Activated CD8-positive, alpha-beta T cell treated with anti-CD3 and anti-CD28 coated beads, Interleukin-2, amount 10 ng/mL, durations not matched to agents 7 days and 5 days (primary cell): ENCODE data around the gene ARRDC4. TPM values are rescaled to one million over a fixed set of nuclear protein-coding genes. Genes with fewer than 3 reads are reported as not detected.
A peak's percentile ranks its signal among the peaks of the same experiment; 100 is the strongest.

ENCODE experiments used
- ATAC-seq: fragments of 150-1000 bp; cut with Tn5 transposase; one replicate; pipeline ENCODE4 v1.10.0; 2021; ENCODE audit warnings: moderate library complexity
- CTCF ChIA-PET: fragments of 350-600 bp; sonication (Branson Sonifier 250); formaldehyde crosslinking; loops from one replicate; lab custom pipeline; 2021; ENCODE audit warnings: antibody characterized with exemption; lab: Charles Lee
- POLR2A ChIA-PET: fragments of 350-600 bp; sonication (Branson Sonifier 250); formaldehyde crosslinking; loops from one replicate; lab custom pipeline; 2021; ENCODE audit warnings: antibody characterized with exemption; lab: Charles Lee
- DNase-seq: peaks from one replicate; pipeline ENCODE4 v3.0.0-alpha.2; 2020
- H3K27ac Mint-ChIP-seq: one replicate; pipeline ENCODE4 v1.8.0; 2021; ENCODE audit warnings: mild to moderate bottlenecking, mixed read lengths
- H3K27me3 Mint-ChIP-seq: one replicate; pipeline ENCODE4 v1.8.0; 2021; ENCODE audit warnings: low read depth, mixed read lengths
- H3K36me3 Mint-ChIP-seq: one replicate; pipeline ENCODE4 v1.8.0; 2021; ENCODE audit warnings: low read depth, mixed read lengths
- H3K4me1 Mint-ChIP-seq: one replicate; pipeline ENCODE4 v1.8.0; 2021; ENCODE audit warnings: low read depth, mixed read lengths
- H3K4me3 Mint-ChIP-seq: one replicate; pipeline ENCODE4 v1.8.0; 2021; ENCODE audit warnings: mild to moderate bottlenecking, mixed read lengths
- H3K9me3 Mint-ChIP-seq: one replicate; pipeline ENCODE4 v1.8.0; 2022; ENCODE audit warnings: mixed read lengths; ENCODE audit not compliant: insufficient read depth
- total RNA-seq, 2 experiments: library from RNA; stranded (reverse); gene quantifications; one replicate each; pipeline ENCODE4 v1.2.3, GENCODE V29; 2021

The ARRDC4 gene
- total RNA-seq, 2 experiments from 2014 or later = 0.18 to 0.24 TPM

GRCh38 chr15:97947465-97948260, 12.8 kb upstream of the ARRDC4 start:
- no peak overlapping the region for H3K4me3 Mint-ChIP-seq
- H3K27me3 Mint-ChIP-seq = no peaks in the 10 kb centered on the region
- ATAC-seq (no peak), DNase-seq (no peak)
- no peak overlapping the region for H3K27ac Mint-ChIP-seq
- no peaks in the 10 kb centered on the region for H3K36me3 Mint-ChIP-seq
- H3K9me3 Mint-ChIP-seq = no peaks in the 10 kb centered on the region
- ChIA-PET CTCF (no interaction called here), POLR2A (no interaction called here)
- H3K4me1 Mint-ChIP-seq = no peaks in the 10 kb centered on the region

GRCh38 chr15:97953254-97953653, 7.2 kb upstream of the ARRDC4 start:
- ATAC-seq (no peak), DNase-seq (no peak)
- Mint-ChIP-seq H3K4me1 (no peaks in the 10 kb centered on the region), H3K27ac (no peak overlapping the region), H3K4me3 (no peak overlapping the region), H3K36me3 (no peaks in the 10 kb centered on the region), H3K9me3 (no peaks in the 10 kb centered on the region), H3K27me3 (no peaks in the 10 kb centered on the region)
- ChIA-PET CTCF (no interaction called here), POLR2A (no interaction called here)

GRCh38 chr15:97953748-97954147, 6.8 kb upstream of the ARRDC4 start:
- H3K36me3 Mint-ChIP-seq = no peaks in the 10 kb centered on the region

GRCh38 chr15:97955035-97955434, 5.5 kb upstream of the ARRDC4 start:
- Mint-ChIP-seq H3K4me1 (peaks cover 8% of the 10 kb centered on the region), H3K27me3 (no peaks in the 10 kb centered on the region), H3K4me3 (no peak overlapping the region), H3K27ac (no peak overlapping the region), H3K9me3 (no peaks in the 10 kb centered on the region), H3K36me3 (no peaks in the 10 kb centered on the region)
- ChIA-PET CTCF (no interaction called here), POLR2A (no interaction called here)
- DNase-seq (no peak), ATAC-seq (no peak)

More at GRCh38 chr15:97953748-97954147, 6.8 kb upstream of the ARRDC4 start:
- POLR2A ChIA-PET = no interaction called here
- CTCF ChIA-PET = no interaction called here
- Mint-ChIP-seq H3K27ac (no peak overlapping the region), H3K4me1 (no peaks in the 10 kb centered on the region), H3K4me3 (no peak overlapping the region), H3K9me3 (no peaks in the 10 kb centered on the region), H3K27me3 (no peaks in the 10 kb centered on the region)
- ATAC-seq = no peak
- DNase-seq = no peak

GRCh38 chr15:97955529-97955928, 5.0 kb upstream of the ARRDC4 start:
- ChIA-PET POLR2A (no interaction called here), CTCF (no interaction called here)
- DNase-seq = no peak
- no peaks in the 10 kb centered on the region for H3K9me3 Mint-ChIP-seq
- H3K4me1 Mint-ChIP-seq = peaks cover 9% of the 10 kb centered on the region
- no peak overlapping the region for H3K27ac Mint-ChIP-seq
- no peaks in the 10 kb centered on the region for H3K27me3 Mint-ChIP-seq
- H3K36me3 Mint-ChIP-seq = no peaks in the 10 kb centered on the region
- no peak overlapping the region for H3K4me3 Mint-ChIP-seq
- ATAC-seq = no peak

- Mint-ChIP-seq H3K4me1 (peaks cover 14% of the 10 kb centered on the region), H3K27ac (peak overlapping the region; percentile 68), H3K27me3 (peaks cover 5% of the 10 kb centered on the region), H3K4me3 (peak overlapping the region; percentile 74), H3K9me3 (no peaks in the 10 kb centered on the region), H3K36me3 (no peaks in the 10 kb centered on the region)
- DNase-seq = no peak
- ChIA-PET POLR2A (no interaction called here), CTCF (interaction anchor here (1.0 kb wide), 1 partner anchor 49 kb away, joined by 3 read pairs; no protein-coding TSS in a partner anchor)
- ATAC-seq = no peak
Observed at GRCh38 chr15:97959724-97960363, 659 bp upstream of the ARRDC4 start.

- Mint-ChIP-seq H3K4me3 (peak overlapping the region; percentile 54), H3K36me3 (no peaks in the 10 kb centered on the region), H3K27ac (peak overlapping the region; percentile 33), H3K27me3 (peaks cover 5% of the 10 kb centered on the region), H3K4me1 (peaks cover 14% of the 10 kb centered on the region), H3K9me3 (no peaks in the 10 kb centered on the region)
- ATAC-seq (no peak), DNase-seq (no peak)
- ChIA-PET POLR2A (no interaction called here), CTCF (no interaction called here)
Observed at GRCh38 chr15:97961067-97961954, 808 bp downstream of the ARRDC4 start.

- no peak for DNase-seq
- Mint-ChIP-seq H3K27ac (no peak overlapping the region), H3K36me3 (no peaks in the 10 kb centered on the region), H3K9me3 (no peaks in the 10 kb centered on the region), H3K4me3 (no peak overlapping the region), H3K4me1 (peaks cover 14% of the 10 kb centered on the region), H3K27me3 (peaks cover 5% of the 10 kb centered on the region)
- ChIA-PET POLR2A (no interaction called here), CTCF (no interaction called here)
- ATAC-seq = no peak
Observed at GRCh38 chr15:97962263-97962662, 1.8 kb downstream of the ARRDC4 start.

GRCh38 chr15:97963779-97964178, 3.3 kb downstream of the ARRDC4 start:
- no peak overlapping the region for H3K4me3 Mint-ChIP-seq
- H3K36me3 Mint-ChIP-seq = no peaks in the 10 kb centered on the region
- peaks cover 5% of the 10 kb centered on the region for H3K27me3 Mint-ChIP-seq
- H3K27ac Mint-ChIP-seq = no peak overlapping the region
- DNase-seq (no peak), ATAC-seq (no peak)
- H3K9me3 Mint-ChIP-seq = no peaks in the 10 kb centered on the region
- ChIA-PET CTCF (no interaction called here), POLR2A (no interaction called here)
- peaks cover 14% of the 10 kb centered on the region for H3K4me1 Mint-ChIP-seq

GRCh38 chr15:97966246-97966645, 5.7 kb downstream of the ARRDC4 start:
- no peak for DNase-seq
- no peak for ATAC-seq
- Mint-ChIP-seq H3K4me1 (peaks cover 5% of the 10 kb centered on the region), H3K9me3 (no peaks in the 10 kb centered on the region), H3K27me3 (peaks cover 5% of the 10 kb centered on the region), H3K4me3 (no peak overlapping the region), H3K27ac (no peak overlapping the region), H3K36me3 (no peaks in the 10 kb centered on the region)
- POLR2A ChIA-PET = no interaction called here
- CTCF ChIA-PET = interaction anchor here (0.8 kb wide), 1 partner anchor 212 kb away, joined by 3 read pairs; no protein-coding TSS in a partner anchor

- H3K4me1 Mint-ChIP-seq = no peaks in the 10 kb centered on the region
- ChIA-PET POLR2A (no interaction called here), CTCF (interaction anchor here (0.8 kb wide), 1 partner anchor 211 kb away, joined by 3 read pairs; no protein-coding TSS in a partner anchor)
Observed at GRCh38 chr15:97966924-97967620, 6.6 kb downstream of the ARRDC4 start.

More at GRCh38 chr15:97966924-97967620, 6.6 kb downstream of the ARRDC4 start:
- Mint-ChIP-seq H3K9me3 (no peaks in the 10 kb centered on the region), H3K4me3 (no peak overlapping the region), H3K27me3 (no peaks in the 10 kb centered on the region), H3K27ac (no peak overlapping the region), H3K36me3 (no peaks in the 10 kb centered on the region)
- ATAC-seq = no peak
- DNase-seq = no peak
